Measurements from ENCODE around the gene MCRIP1. TPM values are rescaled to one million over a fixed set of nuclear protein-coding genes. Genes with fewer than 3 reads are reported as not detected.

Gene MCRIP1, protein sequence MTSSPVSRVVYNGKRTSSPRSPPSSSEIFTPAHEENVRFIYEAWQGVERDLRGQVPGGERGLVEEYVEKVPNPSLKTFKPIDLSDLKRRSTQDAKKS
- 100 to 1,000 TPM in 3 of 4 donors, 10 to 100 TPM in 1; 83.5 to 146 (median 114) TPM for total RNA-seq

DNA sequence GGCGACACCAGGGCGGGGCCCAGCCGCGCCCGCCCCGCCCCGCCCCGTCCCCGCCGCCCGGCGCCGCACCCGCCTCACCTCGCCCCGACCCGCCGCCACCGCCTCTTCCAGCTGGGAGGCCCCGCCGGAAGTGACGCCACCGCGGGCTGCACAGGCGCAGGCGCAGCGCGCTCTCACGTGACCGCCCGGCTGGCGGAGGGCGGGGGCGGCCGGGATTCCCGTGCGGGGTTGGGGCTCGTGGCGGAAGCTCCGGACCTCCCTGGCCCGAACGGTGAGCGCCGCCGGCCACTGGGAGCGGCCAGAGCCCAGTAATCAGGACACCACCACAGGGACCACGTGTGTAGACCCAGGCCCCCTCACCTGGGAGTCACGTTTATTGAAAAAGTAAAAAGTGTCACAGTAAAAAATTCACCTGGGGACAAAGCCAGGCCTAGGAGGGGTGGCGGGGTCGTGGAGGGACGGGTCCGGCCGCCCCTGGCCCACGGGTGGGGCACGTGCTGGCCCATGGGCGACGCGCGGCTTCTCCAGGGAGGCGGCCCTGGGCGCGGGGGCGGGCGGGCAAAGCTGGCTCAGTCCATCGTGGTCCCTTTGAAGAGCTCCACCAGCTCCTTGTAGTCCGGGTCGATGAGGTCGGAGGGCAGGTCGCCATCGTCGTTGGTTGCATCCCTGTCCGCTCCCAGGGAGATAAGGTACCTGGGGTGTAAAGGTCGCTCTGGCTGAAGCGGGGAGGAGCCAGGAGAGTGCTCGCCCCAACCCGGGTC, at the start of gene MCRIP1:
Gene MCRIP1, minus strand, starts transcription at position 132 of the 761 bp plus-strand sequence. CDS start 8,785 bp downstream, outside the sequence.
- peak; percentile 98 for DNase-seq (ENCODE audit: extremely low spot score)
- TF ChIP-seq, protein P1, sequence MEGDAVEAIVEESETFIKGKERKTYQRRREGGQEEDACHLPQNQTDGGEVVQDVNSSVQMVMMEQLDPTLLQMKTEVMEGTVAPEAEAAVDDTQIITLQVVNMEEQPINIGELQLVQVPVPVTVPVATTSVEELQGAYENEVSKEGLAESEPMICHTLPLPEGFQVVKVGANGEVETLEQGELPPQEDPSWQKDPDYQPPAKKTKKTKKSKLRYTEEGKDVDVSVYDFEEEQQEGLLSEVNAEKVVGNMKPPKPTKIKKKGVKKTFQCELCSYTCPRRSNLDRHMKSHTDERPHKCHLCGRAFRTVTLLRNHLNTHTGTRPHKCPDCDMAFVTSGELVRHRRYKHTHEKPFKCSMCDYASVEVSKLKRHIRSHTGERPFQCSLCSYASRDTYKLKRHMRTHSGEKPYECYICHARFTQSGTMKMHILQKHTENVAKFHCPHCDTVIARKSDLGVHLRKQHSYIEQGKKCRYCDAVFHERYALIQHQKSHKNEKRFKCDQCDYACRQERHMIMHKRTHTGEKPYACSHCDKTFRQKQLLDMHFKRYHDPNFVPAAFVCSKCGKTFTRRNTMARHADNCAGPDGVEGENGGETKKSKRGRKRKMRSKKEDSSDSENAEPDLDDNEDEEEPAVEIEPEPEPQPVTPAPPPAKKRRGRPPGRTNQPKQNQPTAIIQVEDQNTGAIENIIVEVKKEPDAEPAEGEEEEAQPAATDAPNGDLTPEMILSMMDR (IDR thresholded peaks at IDR 0.05) = no peak
- peak; percentile 82 for TF ChIP-seq POLR2A (IDR thresholded peaks at IDR 0.05; ENCODE audit: low read depth)
- peak; percentile 97 to 98 for TF ChIP-seq POLR2AphosphoS5 (IDR thresholded peaks at IDR 0.05)
- no peak for TF ChIP-seq EP300 (IDR thresholded peaks at IDR 0.05)
- intact Hi-C loops (cut with DNase I) = loop anchor here (5.0 kb wide), 1 partner anchor 39 kb away; the partner anchor contains the start of gene ARHGDIA

DNA sequence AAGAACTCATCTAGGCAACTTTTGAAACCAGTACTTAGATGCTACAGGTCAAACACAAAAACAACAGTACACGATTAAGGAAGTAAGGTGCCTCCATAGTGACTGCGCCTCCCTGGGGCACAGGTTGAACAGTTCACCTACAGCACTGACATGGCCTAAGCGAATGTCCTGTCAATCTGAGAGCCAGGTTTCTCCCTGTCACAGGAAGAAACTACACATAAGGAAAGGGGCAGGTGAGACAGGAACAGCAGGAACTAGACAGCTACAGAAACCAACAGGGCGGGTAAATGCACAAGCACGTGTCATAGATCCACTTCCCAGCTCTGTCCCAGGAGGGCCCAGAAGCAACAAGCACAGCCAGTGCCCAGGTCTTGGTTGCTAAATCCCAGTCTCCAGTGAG, 46.0 kb upstream of the MCRIP1 start:
- H3K9me3 ChIP-seq = no peaks in the 10 kb centered on the region
- no peak for TF ChIP-seq EP300 (IDR thresholded peaks at IDR 0.05)
- peaks cover 7 to 44% (median 33%) of the 10 kb centered on the region in 4 donors for H3K36me3 ChIP-seq
- DNase-seq (ENCODE audit: extremely low spot score) = no peak
- no peak overlapping the region for H3K4me3 ChIP-seq
- H3K27ac ChIP-seq (replicated peaks in 1 of 4) = no peak overlapping the region
- WGBS = 87% methylated on average over 5 of the region's 5 CpGs
- no peaks in the 10 kb centered on the region for H3K27me3 ChIP-seq
- intact Hi-C loops (cut with DNase I) = no loop called here
- no peaks in the 10 kb centered on the region for H3K4me1 ChIP-seq

More for the DNA sequence above, at the start of gene MCRIP1:
- H3K9me3 ChIP-seq = no peaks in the 10 kb centered on the region
- H3K36me3 ChIP-seq = peaks cover 0 to 7% (median 3%) of the 10 kb centered on the region in 4 donors
- H3K4me1 ChIP-seq = peaks cover 23 to 60% (median 46%) of the 10 kb centered on the region in 4 donors
- peak within 1 kb of the TSS; percentile 93 to 96 (median 95) for H3K27ac ChIP-seq (replicated peaks in 1 of 4)
- WGBS = 3% methylated on average over 34 of the region's 76 CpGs
- no peaks in the 10 kb centered on the region for H3K27me3 ChIP-seq
- peak within 1 kb of the TSS; percentile 83 to 98 (median 95) for H3K4me3 ChIP-seq

DNA sequence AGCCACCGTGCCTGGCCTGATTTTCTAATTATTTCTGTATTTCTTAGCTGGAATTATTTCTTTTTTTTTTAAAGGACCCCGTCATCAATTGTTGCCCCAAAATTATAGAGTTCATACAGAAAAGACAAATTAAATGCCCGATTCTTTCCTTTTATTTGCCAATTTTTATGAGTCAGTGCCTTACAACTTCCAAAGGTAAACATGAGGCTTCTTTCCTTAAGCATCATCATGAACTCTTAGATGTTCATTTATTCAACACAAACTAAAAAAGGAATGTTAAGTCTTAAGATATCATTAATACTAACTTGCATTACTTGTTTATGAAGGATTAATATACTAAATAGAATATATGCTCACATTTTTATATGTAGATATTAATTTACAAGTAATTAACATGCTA, 45.2 kb upstream of the MCRIP1 start:
- intact Hi-C loops (cut with DNase I) = no loop called here
- peaks cover 0 to 1% (median under 1%) of the 10 kb centered on the region in 4 donors for H3K4me1 ChIP-seq
- WGBS = 93% methylated on average over 3 of the region's 3 CpGs
- peaks cover 7 to 35% (median 26%) of the 10 kb centered on the region in 4 donors for H3K36me3 ChIP-seq
- no peak for DNase-seq (ENCODE audit: extremely low spot score)
- H3K9me3 ChIP-seq = no peaks in the 10 kb centered on the region
- H3K4me3 ChIP-seq = no peak overlapping the region
- TF ChIP-seq, protein P1 (IDR thresholded peaks at IDR 0.05) = no peak
- TF ChIP-seq POLR2A (IDR thresholded peaks at IDR 0.05; ENCODE audit: low read depth) (no peak), EP300 (IDR thresholded peaks at IDR 0.05) (no peak), POLR2AphosphoS5 (IDR thresholded peaks at IDR 0.05) (no peak)
- no peak overlapping the region for H3K27ac ChIP-seq (replicated peaks in 1 of 4)
- H3K27me3 ChIP-seq = no peaks in the 10 kb centered on the region

DNA sequence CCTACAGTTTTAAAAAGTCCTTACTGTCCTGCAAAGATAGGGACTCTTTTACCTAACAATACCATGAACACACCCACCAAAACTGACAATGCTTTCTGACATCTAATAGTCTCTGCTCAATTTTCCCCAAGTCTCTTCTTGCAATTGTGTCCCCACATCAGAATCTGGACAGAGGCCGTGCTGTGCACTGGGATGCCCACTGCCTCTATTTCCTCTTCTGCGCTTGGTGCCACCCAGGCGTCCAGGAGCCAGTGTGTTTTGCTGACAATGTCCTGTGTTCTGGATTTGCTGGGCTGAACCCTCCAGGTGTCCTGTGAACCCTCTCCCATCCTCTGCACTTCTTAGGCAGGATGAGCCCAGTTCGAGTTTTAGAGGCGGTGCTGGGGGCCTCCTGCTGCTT, 44.5 kb upstream of the MCRIP1 start:
- Histone ChIP-seq H3K9me3 (no peaks in the 10 kb centered on the region), H3K36me3 (peaks cover 2 to 34% (median 23%) of the 10 kb centered on the region in 4 donors), H3K27ac (replicated peaks in 1 of 4) (no peak overlapping the region), H3K4me1 (peaks cover 4 to 9% (median 7%) of the 10 kb centered on the region in 4 donors), H3K4me3 (no peak overlapping the region), H3K27me3 (no peaks in the 10 kb centered on the region)
- DNase-seq (ENCODE audit: extremely low spot score) = no peak
- WGBS = 98% methylated on average over 5 of the region's 5 CpGs
- intact Hi-C loops (cut with DNase I) = no loop called here
- TF ChIP-seq EP300 (IDR thresholded peaks at IDR 0.05) (no peak), POLR2AphosphoS5 (IDR thresholded peaks at IDR 0.05) (no peak), POLR2A (IDR thresholded peaks at IDR 0.05; ENCODE audit: low read depth) (no peak)
- TF ChIP-seq, protein P1 (IDR thresholded peaks at IDR 0.05) = no peak

Data from esophagus muscularis mucosa (tissue), 4 donors.